ENCODE results near the gene CD82.

The CD82 gene

DNA sequence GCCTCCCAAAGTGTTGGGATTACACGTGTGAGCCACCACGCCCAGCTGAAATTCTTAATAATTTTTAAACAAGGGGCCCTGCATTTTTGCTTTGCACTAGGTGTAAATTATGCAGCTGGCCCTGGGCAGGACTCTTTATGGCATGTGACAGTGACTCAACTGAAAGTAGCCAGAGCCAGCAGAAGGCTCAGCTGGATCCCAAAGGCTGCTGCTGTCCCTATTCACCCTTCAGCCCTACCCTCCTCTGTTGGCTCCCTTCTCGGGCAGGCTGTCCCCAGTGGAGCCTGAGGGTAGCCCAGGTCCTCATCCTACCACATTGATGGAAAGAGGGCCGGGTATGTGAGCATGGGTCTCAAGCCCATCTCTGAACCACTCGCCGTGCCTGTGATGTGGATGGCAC, 45.6 kb downstream of the CD82 start:
- Histone ChIP-seq H3K27ac (ENCODE audit: low read depth, low read length) (peak overlapping the region; percentile 90), H3K4me2 (ENCODE audit: low read depth, low read length, poor library complexity, severe bottlenecking) (peak overlapping the region; percentile 37)

DNA sequence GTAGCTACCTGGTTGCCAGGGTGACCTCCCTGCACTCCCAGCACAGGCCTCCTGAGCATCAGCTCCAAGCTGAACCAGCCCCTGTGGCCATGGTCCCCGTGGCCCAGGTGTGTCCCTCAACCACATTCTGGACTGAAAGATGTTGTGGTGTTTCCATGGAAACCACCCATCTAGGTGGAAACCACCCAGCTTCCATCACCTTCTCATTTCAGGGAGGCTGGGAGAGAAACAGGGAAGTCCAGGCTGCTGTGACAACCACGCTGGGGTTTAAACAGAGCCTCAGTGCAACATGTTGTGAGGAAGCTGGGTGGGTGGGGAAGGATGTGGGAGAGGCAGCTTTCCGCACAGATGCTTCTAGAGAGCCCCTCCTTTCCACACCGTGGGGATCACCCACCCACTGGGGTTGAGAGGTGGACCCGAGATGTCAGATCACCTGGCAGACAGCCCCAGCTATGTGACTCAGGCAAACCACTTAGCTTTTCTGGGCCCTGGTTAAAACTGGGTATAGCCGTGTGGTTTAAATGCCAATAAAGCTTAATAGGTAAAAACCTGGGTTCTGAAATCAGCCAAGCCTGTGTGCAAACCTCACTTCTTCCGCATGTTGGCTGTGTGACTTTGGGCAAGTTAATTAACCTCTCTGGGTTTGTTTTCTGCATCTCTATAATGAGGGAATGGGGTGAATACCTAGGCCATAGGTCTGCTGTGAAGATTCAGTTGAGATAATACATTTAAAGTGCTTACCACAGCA, 46.4 kb downstream of the CD82 start:
- H2AFZ ChIP-seq (ENCODE audit: low read depth, low read length, severe bottlenecking): no peak overlapping the region
- peak overlapping the region; percentile 14; the same call in 1 of the 2 replicates for H3K9ac ChIP-seq (ENCODE audit: low read length)
- H3K4me3 ChIP-seq (ENCODE audit: insufficient read depth, low read length, poor library complexity, severe bottlenecking): no peak overlapping the region
- TF ChIP-seq, protein P1, sequence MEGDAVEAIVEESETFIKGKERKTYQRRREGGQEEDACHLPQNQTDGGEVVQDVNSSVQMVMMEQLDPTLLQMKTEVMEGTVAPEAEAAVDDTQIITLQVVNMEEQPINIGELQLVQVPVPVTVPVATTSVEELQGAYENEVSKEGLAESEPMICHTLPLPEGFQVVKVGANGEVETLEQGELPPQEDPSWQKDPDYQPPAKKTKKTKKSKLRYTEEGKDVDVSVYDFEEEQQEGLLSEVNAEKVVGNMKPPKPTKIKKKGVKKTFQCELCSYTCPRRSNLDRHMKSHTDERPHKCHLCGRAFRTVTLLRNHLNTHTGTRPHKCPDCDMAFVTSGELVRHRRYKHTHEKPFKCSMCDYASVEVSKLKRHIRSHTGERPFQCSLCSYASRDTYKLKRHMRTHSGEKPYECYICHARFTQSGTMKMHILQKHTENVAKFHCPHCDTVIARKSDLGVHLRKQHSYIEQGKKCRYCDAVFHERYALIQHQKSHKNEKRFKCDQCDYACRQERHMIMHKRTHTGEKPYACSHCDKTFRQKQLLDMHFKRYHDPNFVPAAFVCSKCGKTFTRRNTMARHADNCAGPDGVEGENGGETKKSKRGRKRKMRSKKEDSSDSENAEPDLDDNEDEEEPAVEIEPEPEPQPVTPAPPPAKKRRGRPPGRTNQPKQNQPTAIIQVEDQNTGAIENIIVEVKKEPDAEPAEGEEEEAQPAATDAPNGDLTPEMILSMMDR (IDR thresholded peaks at IDR 0.05; ENCODE audit: insufficient read depth, low read length, poor library complexity, severe bottlenecking): no peak
- no peak for TF ChIP-seq EZH2phosphoT487 (conservative IDR thresholded peaks at IDR 0.05; ENCODE audit: low read length)
- no peaks in the 10 kb centered on the region for H3K9me3 ChIP-seq (ENCODE audit: insufficient read depth, low read length)
- no peaks in the 10 kb centered on the region for H3K79me2 ChIP-seq (ENCODE audit: insufficient read depth, low read length)
- H3K27ac ChIP-seq (ENCODE audit: low read depth, low read length): peak overlapping the region; percentile 90
- H3K27me3 ChIP-seq (ENCODE audit: low read length): no peaks in the 10 kb centered on the region
- H3K9me2 ChIP-seq (replicated peaks; ENCODE audit: insufficient read depth, low read length): no peaks in the 10 kb centered on the region
- peaks cover 6% of the 10 kb centered on the region; the same call in 1 of the 2 replicates for H3F3A ChIP-seq (ENCODE audit: insufficient read depth)
- H4K20me1 ChIP-seq (ENCODE audit: low read depth, low read length): no peaks in the 10 kb centered on the region
- H3K36me3 ChIP-seq (ENCODE audit: low read length): no peaks in the 10 kb centered on the region
- H3K4me2 ChIP-seq (ENCODE audit: low read depth, low read length, poor library complexity, severe bottlenecking): peak overlapping the region; percentile 37

More for the DNA sequence above, 45.6 kb downstream of the CD82 start:
- H3K79me2 ChIP-seq (ENCODE audit: insufficient read depth, low read length): no peaks in the 10 kb centered on the region
- peaks cover 6% of the 10 kb centered on the region; the same call in 1 of the 2 replicates for H3F3A ChIP-seq (ENCODE audit: insufficient read depth)
- no peaks in the 10 kb centered on the region for H3K9me3 ChIP-seq (ENCODE audit: insufficient read depth, low read length)
- H3K9ac ChIP-seq (ENCODE audit: low read length): no peak overlapping the region; the same call in 1 of the 2 replicates
- H3K36me3 ChIP-seq (ENCODE audit: low read length): no peaks in the 10 kb centered on the region
- no peak overlapping the region for H3K4me3 ChIP-seq (ENCODE audit: insufficient read depth, low read length, poor library complexity, severe bottlenecking)
- no peak for TF ChIP-seq EZH2phosphoT487 (conservative IDR thresholded peaks at IDR 0.05; ENCODE audit: low read length)
- TF ChIP-seq, protein P1 (IDR thresholded peaks at IDR 0.05; ENCODE audit: insufficient read depth, low read length, poor library complexity, severe bottlenecking): no peak
- H4K20me1 ChIP-seq (ENCODE audit: low read depth, low read length): no peaks in the 10 kb centered on the region
- no peaks in the 10 kb centered on the region for H3K9me2 ChIP-seq (replicated peaks; ENCODE audit: insufficient read depth, low read length)
- no peaks in the 10 kb centered on the region for H3K27me3 ChIP-seq (ENCODE audit: low read length)
- no peak overlapping the region for H2AFZ ChIP-seq (ENCODE audit: low read depth, low read length, severe bottlenecking)

DNA sequence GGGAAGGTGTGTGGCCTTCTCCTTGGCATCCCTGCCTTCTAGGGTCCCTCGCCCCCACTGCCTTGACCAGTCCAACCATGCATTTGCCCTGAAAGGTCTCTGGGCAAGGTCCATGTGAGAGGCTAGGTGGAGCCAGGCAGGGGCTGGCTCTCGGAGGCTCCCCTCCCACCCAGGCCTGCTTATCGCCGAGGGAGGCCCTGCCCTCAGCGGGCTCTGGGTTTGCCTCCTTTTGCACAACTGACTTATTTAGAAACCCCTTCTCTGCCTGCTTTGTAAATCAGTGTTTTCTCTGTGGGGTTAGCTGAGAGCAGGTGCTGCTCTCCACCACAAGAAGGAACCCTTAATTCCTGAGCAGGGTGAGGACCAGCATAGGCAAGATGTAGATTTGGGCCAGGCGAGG, 47.7 kb downstream of the CD82 start:
- no peaks in the 10 kb centered on the region for H3K27me3 ChIP-seq (ENCODE audit: low read length)
- H2AFZ ChIP-seq (ENCODE audit: low read depth, low read length, severe bottlenecking): no peak overlapping the region
- no peaks in the 10 kb centered on the region for H3K9me3 ChIP-seq (ENCODE audit: insufficient read depth, low read length)
- peak overlapping the region; percentile 26 for H3K4me2 ChIP-seq (ENCODE audit: low read depth, low read length, poor library complexity, severe bottlenecking)
- H3K27ac ChIP-seq (ENCODE audit: low read depth, low read length): peak overlapping the region; percentile 90
- no peaks in the 10 kb centered on the region for H3K36me3 ChIP-seq (ENCODE audit: low read length)
- H3K9ac ChIP-seq (ENCODE audit: low read length): peak overlapping the region; percentile 21
- TF ChIP-seq, protein P1 (IDR thresholded peaks at IDR 0.05; ENCODE audit: insufficient read depth, low read length, poor library complexity, severe bottlenecking): no peak
- no peak for TF ChIP-seq EZH2phosphoT487 (conservative IDR thresholded peaks at IDR 0.05; ENCODE audit: low read length)
- H3K9me2 ChIP-seq (replicated peaks; ENCODE audit: insufficient read depth, low read length): no peaks in the 10 kb centered on the region
- H4K20me1 ChIP-seq (ENCODE audit: low read depth, low read length): no peaks in the 10 kb centered on the region
- peaks cover 6% of the 10 kb centered on the region; the same call in 1 of the 2 replicates for H3F3A ChIP-seq (ENCODE audit: insufficient read depth)
- H3K79me2 ChIP-seq (ENCODE audit: insufficient read depth, low read length): no peaks in the 10 kb centered on the region
- H3K4me3 ChIP-seq (ENCODE audit: insufficient read depth, low read length, poor library complexity, severe bottlenecking): no peak overlapping the region

Measured in SU-DHL-6 (cell line).